HepG2 (cell line): ENCODE results near the gene TRMT10C. TPM values are rescaled to one million over a fixed set of nuclear protein-coding genes. Genes with fewer than 3 reads are reported as not detected.

Source experiments
- AGO1 ChIP-seq: fragments of 200-400 bp; formaldehyde crosslinking; IDR thresholded peaks from 2 replicates; pipeline ENCODE4 v1.6.1; 2017; ENCODE audit warnings: mild to moderate bottlenecking, low read depth, low read length, moderate library complexity; ENCODE audit not compliant: poor library complexity, severe bottlenecking
- CCDC6 ChIP-seq: sonication (generic); formaldehyde crosslinking; IDR thresholded peaks from 2 replicates; pipeline ENCODE4 v1.8.1; 2022; ENCODE audit warnings: mild to moderate bottlenecking, missing genetic modification reagents, moderate library complexity
- KLF9 ChIP-seq: IDR thresholded peaks from 2 replicates; pipeline ENCODE4 v1.6.1; 2016; ENCODE audit warnings: low read depth
- POLR2AphosphoS5 ChIP-seq: IDR thresholded peaks from 2 replicates; pipeline ENCODE4 v1.6.1; 2012; ENCODE audit warnings: low read depth, low read length
- RBM22 ChIP-seq: fragments of 200-400 bp; formaldehyde crosslinking; optimal IDR thresholded peaks from 2 replicates; pipeline ENCODE3; 2017; ENCODE audit warnings: mild to moderate bottlenecking, low read length, moderate library complexity
- SP4 ChIP-seq: sonication (generic); formaldehyde crosslinking; IDR thresholded peaks from 2 replicates; pipeline ENCODE4 v1.8.1; 2023; ENCODE audit warnings: mild to moderate bottlenecking, missing genetic modification reagents
- ZNF367 ChIP-seq: sonication (generic); formaldehyde crosslinking; IDR thresholded peaks from 2 replicates; pipeline ENCODE4 v1.4.0; 2020; ENCODE audit warnings: missing genetic modification reagents, borderline replicate concordance
- ZNF644 ChIP-seq: IDR thresholded peaks from 2 replicates; pipeline ENCODE4 v1.6.1; 2016; ENCODE audit warnings: low read depth
- polyA plus RNA-seq, 8 experiments: library from polyadenylated mRNA; depleted of rRNA in 3 of 8; stranded (reverse) in 7 of 8; unstranded in 1 of 8; fragments of >200 nt; fragmentation: Illumina TruSeq in 4 of 8; extraction: Trizol in 4 of 8; gene quantifications; 2 replicates each; pipeline versions ENCODE4 v1.2.1 to v1.2.3, GENCODE V29; 2011 to 2016; ENCODE audit warnings: low read depth in 4 of 8, missing spikeins in 1 of 8, mixed read lengths in 1 of 8; ENCODE audit not compliant: insufficient read depth in 1 of 8
- total RNA-seq, 5 experiments: library from RNA; depleted of rRNA; stranded (reverse); fragments of >200 nt; fragmentation: Illumina TruSeq; extraction: Trizol; gene quantifications; 2 replicates each; pipeline ENCODE4 v1.2.3, GENCODE V29; 2016; ENCODE audit warnings: low read depth in 1 of 5
- TF ChIP-seq, protein P1 (sequence below): sonication (generic); formaldehyde crosslinking; IDR thresholded peaks from 2 replicates; pipeline ENCODE4 v1.4.0; 2020; ENCODE audit warnings: missing genetic modification reagents, borderline replicate concordance

The TRMT10C gene
- total and polyA plus RNA-seq, 2 of the 13 experiments (the other 11 are each of a cell fraction or from before 2014, with no cell fraction given) = 10.8 to 39.2 TPM

DNA sequence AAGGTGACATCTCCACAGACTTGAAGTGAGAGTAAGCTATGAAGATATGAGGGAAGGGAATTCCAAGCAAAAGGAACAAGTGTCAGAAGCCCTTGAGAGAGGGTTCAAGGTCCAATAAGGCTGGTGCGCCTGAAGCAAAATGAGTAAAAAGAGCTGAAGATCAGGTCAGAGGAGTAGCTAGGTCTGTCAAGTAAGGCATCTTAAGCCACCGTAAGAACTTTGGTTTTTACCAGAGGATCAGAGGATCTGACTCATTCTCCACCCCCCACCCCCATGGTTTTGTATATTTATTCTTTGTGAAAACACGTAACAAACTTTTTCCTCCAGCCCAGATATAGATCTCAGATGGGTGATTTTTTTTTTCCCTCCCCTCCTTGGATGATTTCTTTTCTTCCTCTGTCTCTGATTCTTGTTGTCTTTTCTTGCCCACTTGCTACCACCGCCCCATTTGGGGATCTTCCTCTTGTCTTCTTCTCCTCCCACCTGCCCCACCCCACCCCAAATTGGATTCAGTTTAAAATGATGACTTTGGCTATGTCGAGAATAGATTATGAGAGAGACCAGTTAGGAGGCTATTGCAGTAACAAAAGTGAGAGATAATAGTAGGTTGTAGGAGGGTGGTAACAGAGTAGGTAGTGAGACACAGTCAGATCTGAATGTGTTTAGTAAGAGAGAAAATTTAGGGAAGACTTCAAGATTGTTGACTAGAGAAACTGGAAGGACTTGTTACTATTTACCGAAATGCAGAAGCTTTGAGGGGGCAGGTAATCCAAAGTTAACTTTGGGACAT is 6.1 kb downstream of the TRMT10C start (continued):
- no peak for TF ChIP-seq AGO1
- TF ChIP-seq KLF9 (CRISPR knock-in tag) = no peak
- TF ChIP-seq SP4 (CRISPR knock-in tag) = no peak
- TF ChIP-seq CCDC6 (CRISPR knock-in tag) = no peak
- no peak for TF ChIP-seq ZNF367 (CRISPR knock-in tag)
- TF ChIP-seq ZNF644 (CRISPR knock-in tag) = no peak
- TF ChIP-seq, protein P1, sequence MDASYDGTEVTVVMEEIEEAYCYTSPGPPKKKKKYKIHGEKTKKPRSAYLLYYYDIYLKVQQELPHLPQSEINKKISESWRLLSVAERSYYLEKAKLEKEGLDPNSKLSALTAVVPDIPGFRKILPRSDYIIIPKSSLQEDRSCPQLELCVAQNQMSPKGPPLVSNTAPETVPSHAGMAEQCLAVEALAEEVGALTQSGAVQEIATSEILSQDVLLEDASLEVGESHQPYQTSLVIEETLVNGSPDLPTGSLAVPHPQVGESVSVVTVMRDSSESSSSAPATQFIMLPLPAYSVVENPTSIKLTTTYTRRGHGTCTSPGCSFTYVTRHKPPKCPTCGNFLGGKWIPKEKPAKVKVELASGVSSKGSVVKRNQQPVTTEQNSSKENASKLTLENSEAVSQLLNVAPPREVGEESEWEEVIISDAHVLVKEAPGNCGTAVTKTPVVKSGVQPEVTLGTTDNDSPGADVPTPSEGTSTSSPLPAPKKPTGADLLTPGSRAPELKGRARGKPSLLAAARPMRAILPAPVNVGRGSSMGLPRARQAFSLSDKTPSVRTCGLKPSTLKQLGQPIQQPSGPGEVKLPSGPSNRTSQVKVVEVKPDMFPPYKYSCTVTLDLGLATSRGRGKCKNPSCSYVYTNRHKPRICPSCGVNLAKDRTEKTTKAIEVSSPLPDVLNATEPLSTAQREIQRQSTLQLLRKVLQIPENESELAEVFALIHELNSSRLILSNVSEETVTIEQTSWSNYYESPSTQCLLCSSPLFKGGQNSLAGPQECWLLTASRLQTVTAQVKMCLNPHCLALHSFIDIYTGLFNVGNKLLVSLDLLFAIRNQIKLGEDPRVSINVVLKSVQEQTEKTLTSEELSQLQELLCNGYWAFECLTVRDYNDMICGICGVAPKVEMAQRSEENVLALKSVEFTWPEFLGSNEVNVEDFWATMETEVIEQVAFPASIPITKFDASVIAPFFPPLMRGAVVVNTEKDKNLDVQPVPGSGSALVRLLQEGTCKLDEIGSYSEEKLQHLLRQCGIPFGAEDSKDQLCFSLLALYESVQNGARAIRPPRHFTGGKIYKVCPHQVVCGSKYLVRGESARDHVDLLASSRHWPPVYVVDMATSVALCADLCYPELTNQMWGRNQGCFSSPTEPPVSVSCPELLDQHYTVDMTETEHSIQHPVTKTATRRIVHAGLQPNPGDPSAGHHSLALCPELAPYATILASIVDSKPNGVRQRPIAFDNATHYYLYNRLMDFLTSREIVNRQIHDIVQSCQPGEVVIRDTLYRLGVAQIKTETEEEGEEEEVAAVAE (CRISPR knock-in tag) = no peak
- TF ChIP-seq POLR2AphosphoS5 = 0 out of 2 replicates have a peak, but pooled peaks have one; percentile 33
- peak; percentile 58 for TF ChIP-seq RBM22
- TF ChIP-seq, all 625 proteins: peak for 4
